SK-N-SH treated with all-trans-retinoic acid at 6 μM for 48 hours (cell line): ENCODE data around the gene ADI1.

Experiments
- ATAC-seq: fragments of 200-7000 bp; cut with Tn5 transposase; 3 replicates; pipeline ENCODE4 v1.9.1; 2020; ENCODE audit warnings: mild to moderate bottlenecking, moderate library complexity
- BACH2 ChIP-seq: fragments of 250-450 bp; sonication (Bioruptor Pico); IDR thresholded peaks from 2 replicates; pipeline ENCODE4 v1.9.0; 2021; ENCODE audit warnings: mild to moderate bottlenecking, borderline replicate concordance
- CSRNP3 ChIP-seq: fragments of 250-450 bp; sonication (Bioruptor Pico); IDR thresholded peaks from 2 replicates; pipeline ENCODE4 v1.5.1; 2021; ENCODE audit warnings: mild to moderate bottlenecking, moderate library complexity
- ESRRG ChIP-seq: fragments of 250-450 bp; sonication (Bioruptor Pico); IDR thresholded peaks from 2 replicates; pipeline ENCODE4 v1.6.1; 2021; ENCODE audit warnings: mild to moderate bottlenecking
- GLIS3 ChIP-seq: fragments of 250-450 bp; sonication (Bioruptor Pico); IDR thresholded peaks from 2 replicates; pipeline ENCODE4 v1.5.0; 2020; ENCODE audit warnings: mild to moderate bottlenecking, moderate library complexity
- OSR1 ChIP-seq: fragments of 250-450 bp; sonication (Bioruptor Pico); IDR thresholded peaks from 2 replicates; pipeline ENCODE4 v1.8.0; 2022; ENCODE audit warnings: moderate library complexity, mild to moderate bottlenecking, inconsistent platforms
- POU6F1 ChIP-seq: fragments of 250-450 bp; sonication (Bioruptor Pico); IDR thresholded peaks from 2 replicates; pipeline ENCODE4 v1.8.0; 2021; ENCODE audit warnings: low read depth, mild to moderate bottlenecking, moderate library complexity, borderline replicate concordance
- PPARA ChIP-seq: fragments of 250-450 bp; sonication (Bioruptor Pico); IDR thresholded peaks from 2 replicates; pipeline ENCODE4 v1.5.0; 2020; ENCODE audit warnings: mild to moderate bottlenecking, borderline replicate concordance
- RARB ChIP-seq: fragments of 250-450 bp; sonication (Bioruptor Pico); IDR thresholded peaks from 2 replicates; pipeline ENCODE4 v1.8.0; 2021; ENCODE audit warnings: mild to moderate bottlenecking, moderate library complexity
- SNAI2 ChIP-seq: fragments of 250-450 bp; sonication (Bioruptor Pico); IDR thresholded peaks from 2 replicates; pipeline ENCODE4 v1.5.0; 2020; ENCODE audit warnings: mild to moderate bottlenecking, moderate library complexity
- TCF4 ChIP-seq: fragments of 250-450 bp; sonication (Bioruptor Pico); IDR thresholded peaks from 2 replicates; pipeline ENCODE4 v1.8.0; 2021; ENCODE audit warnings: mild to moderate bottlenecking, moderate library complexity, borderline replicate concordance
- ZC3H10 ChIP-seq: fragments of 250-450 bp; sonication (Bioruptor Pico); IDR thresholded peaks from 2 replicates; pipeline ENCODE4 v1.5.1; 2021; ENCODE audit warnings: mild to moderate bottlenecking, moderate library complexity
- ZFP3 ChIP-seq: fragments of 250-450 bp; sonication (Bioruptor Pico); IDR thresholded peaks from 2 replicates; pipeline ENCODE4 v1.5.0; 2020; ENCODE audit warnings: mild to moderate bottlenecking, moderate library complexity
- ZNF8 ChIP-seq: fragments of 450-650 bp; formaldehyde crosslinking; IDR thresholded peaks from 2 replicates; pipeline ENCODE4 v1.5.0; 2020; ENCODE audit warnings: mild to moderate bottlenecking, moderate library complexity
- TF ChIP-seq, protein P1 (sequence below): fragments of 250-450 bp; sonication (Bioruptor Pico); IDR thresholded peaks from 2 replicates; pipeline ENCODE4 v1.5.1; 2020; ENCODE audit warnings: low read depth, mild to moderate bottlenecking, moderate library complexity
- TF ChIP-seq, protein P2 (sequence below): fragments of 250-450 bp; sonication (Bioruptor Pico); IDR thresholded peaks from 2 replicates; pipeline ENCODE4 v1.8.0; 2020; ENCODE audit warnings: mild to moderate bottlenecking, moderate library complexity, borderline replicate concordance

Gene ADI1

DNA sequence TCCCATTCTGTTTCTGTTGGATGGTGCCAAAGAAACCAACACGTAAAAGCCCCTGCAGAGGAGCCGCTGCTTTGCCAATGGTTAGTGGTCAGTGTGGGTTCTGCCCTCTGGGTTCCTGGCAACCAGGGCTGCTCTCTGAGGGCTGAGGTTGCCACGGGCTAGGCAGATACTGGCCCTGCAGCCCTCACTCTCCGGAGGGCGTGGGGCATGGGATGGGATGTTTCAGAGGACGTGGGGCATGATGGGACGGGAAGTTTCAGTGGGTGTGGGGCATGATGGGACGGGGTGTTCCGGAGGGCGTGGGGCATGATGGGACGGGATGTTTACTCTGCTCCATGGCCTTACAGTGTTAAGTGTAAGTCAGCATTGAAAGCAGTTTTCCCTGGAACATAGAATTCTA is 34.2 kb downstream of the ADI1 start:
- ATAC-seq, result no peak
- TF ChIP-seq ESRRG (CRISPR knock-in tag), result no peak

- TF ChIP-seq TCF4, result no peak
- TF ChIP-seq GLIS3 (CRISPR knock-in tag), result no peak
- TF ChIP-seq, protein P1, sequence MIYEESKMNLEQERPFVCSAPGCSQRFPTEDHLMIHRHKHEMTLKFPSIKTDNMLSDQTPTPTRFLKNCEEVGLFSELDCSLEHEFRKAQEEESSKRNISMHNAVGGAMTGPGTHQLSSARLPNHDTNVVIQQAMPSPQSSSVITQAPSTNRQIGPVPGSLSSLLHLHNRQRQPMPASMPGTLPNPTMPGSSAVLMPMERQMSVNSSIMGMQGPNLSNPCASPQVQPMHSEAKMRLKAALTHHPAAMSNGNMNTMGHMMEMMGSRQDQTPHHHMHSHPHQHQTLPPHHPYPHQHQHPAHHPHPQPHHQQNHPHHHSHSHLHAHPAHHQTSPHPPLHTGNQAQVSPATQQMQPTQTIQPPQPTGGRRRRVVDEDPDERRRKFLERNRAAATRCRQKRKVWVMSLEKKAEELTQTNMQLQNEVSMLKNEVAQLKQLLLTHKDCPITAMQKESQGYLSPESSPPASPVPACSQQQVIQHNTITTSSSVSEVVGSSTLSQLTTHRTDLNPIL (CRISPR knock-in tag), result no peak
- TF ChIP-seq ZC3H10, result no peak
- TF ChIP-seq POU6F1, result no peak
- TF ChIP-seq, protein P2, sequence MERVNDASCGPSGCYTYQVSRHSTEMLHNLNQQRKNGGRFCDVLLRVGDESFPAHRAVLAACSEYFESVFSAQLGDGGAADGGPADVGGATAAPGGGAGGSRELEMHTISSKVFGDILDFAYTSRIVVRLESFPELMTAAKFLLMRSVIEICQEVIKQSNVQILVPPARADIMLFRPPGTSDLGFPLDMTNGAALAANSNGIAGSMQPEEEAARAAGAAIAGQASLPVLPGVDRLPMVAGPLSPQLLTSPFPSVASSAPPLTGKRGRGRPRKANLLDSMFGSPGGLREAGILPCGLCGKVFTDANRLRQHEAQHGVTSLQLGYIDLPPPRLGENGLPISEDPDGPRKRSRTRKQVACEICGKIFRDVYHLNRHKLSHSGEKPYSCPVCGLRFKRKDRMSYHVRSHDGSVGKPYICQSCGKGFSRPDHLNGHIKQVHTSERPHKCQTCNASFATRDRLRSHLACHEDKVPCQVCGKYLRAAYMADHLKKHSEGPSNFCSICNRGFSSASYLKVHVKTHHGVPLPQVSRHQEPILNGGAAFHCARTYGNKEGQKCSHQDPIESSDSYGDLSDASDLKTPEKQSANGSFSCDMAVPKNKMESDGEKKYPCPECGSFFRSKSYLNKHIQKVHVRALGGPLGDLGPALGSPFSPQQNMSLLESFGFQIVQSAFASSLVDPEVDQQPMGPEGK (CRISPR knock-in tag), result no peak
- TF ChIP-seq CSRNP3 (CRISPR knock-in tag), result no peak
- no peak for TF ChIP-seq OSR1 (CRISPR knock-in tag)
- ATAC-seq, result no peak
Measured at GRCh38 chr2:3483986-3484960, 35.1 kb downstream of the ADI1 start.

GRCh38 chr2:3483227-3483985 is 35.9 kb downstream of the ADI1 start:
- TF ChIP-seq ZNF8 (CRISPR knock-in tag) (no peak), TCF4 (no peak), ZFP3 (no peak), RARB (CRISPR knock-in tag) (no peak), SNAI2 (CRISPR knock-in tag) (no peak), ZC3H10 (no peak), PPARA (CRISPR knock-in tag) (no peak)
- TF ChIP-seq, protein P1 (CRISPR knock-in tag), result no peak
- TF ChIP-seq, protein P2 (CRISPR knock-in tag), result no peak
- peak; percentile 28 for ATAC-seq

GRCh38 chr2:3482363-3482821 is 36.9 kb downstream of the ADI1 start:
- no peak for TF ChIP-seq BACH2
- TF ChIP-seq, protein P2 (CRISPR knock-in tag), result no peak
- ATAC-seq, result no peak
